Skeletal muscle cell (primary cell): ENCODE results near the gene CAMK2B.

Experiments
- DNase-seq: peaks from one replicate; pipeline ENCODE4 v3.0.0-alpha.2; 2010; ENCODE audit warnings: low read depth
- H3K4me3 ChIP-seq: 2 replicates; pipeline ENCODE4 v1.5.1; 2011; ENCODE audit warnings: low read depth, mild to moderate bottlenecking, control low read depth, low read length, moderate library complexity

Gene CAMK2B

GRCh38 chr7:44224080-44224973, 101.1 kb downstream of the CAMK2B start:
- H3K4me3 ChIP-seq: no peak overlapping the region
- DNase-seq: no peak

GRCh38 chr7:44223362-44224079, 101.9 kb downstream of the CAMK2B start:
- H3K4me3 ChIP-seq: no peak overlapping the region
- DNase-seq: no peak

- no peak for DNase-seq
- no peak overlapping the region for H3K4me3 ChIP-seq
Measured at GRCh38 chr7:44222776-44223261, 102.6 kb downstream of the CAMK2B start.

- H3K4me3 ChIP-seq: no peak overlapping the region
- no peak for DNase-seq
Measured at GRCh38 chr7:44222074-44222473, 103.3 kb downstream of the CAMK2B start.

- no peak for DNase-seq
- no peak overlapping the region for H3K4me3 ChIP-seq
Measured at GRCh38 chr7:44221231-44221791, 104.1 kb downstream of the CAMK2B start.

- DNase-seq: no peak
- H3K4me3 ChIP-seq: no peak overlapping the region
Measured at GRCh38 chr7:44220358-44221112, 104.9 kb downstream of the CAMK2B start.

- no peak for DNase-seq
- H3K4me3 ChIP-seq: no peak overlapping the region
Measured at GRCh38 chr7:44220046-44220357, 105.4 kb downstream of the CAMK2B start.

GRCh38 chr7:44219371-44220045, 105.9 kb downstream of the CAMK2B start:
- H3K4me3 ChIP-seq: no peak overlapping the region
- DNase-seq: no peak

- DNase-seq: no peak
Measured at GRCh38 chr7:44218418-44219201, 106.8 kb downstream of the CAMK2B start.

GRCh38 chr7:44217852-44218402, 107.5 kb downstream of the CAMK2B start:
- no peak overlapping the region for H3K4me3 ChIP-seq
- no peak for DNase-seq

More at GRCh38 chr7:44218418-44219201, 106.8 kb downstream of the CAMK2B start:
- H3K4me3 ChIP-seq: no peak overlapping the region

GRCh38 chr7:44217223-44217714, 108.1 kb downstream of the CAMK2B start:
- no peak overlapping the region for H3K4me3 ChIP-seq
- DNase-seq: no peak

GRCh38 chr7:44216521-44217222, 108.7 kb downstream of the CAMK2B start:
- no peak for DNase-seq
- H3K4me3 ChIP-seq: no peak overlapping the region

GRCh38 chr7:44216019-44216418, 109.4 kb downstream of the CAMK2B start:
- no peak overlapping the region for H3K4me3 ChIP-seq
- no peak for DNase-seq

GRCh38 chr7:44215531-44215930, 109.9 kb downstream of the CAMK2B start:
- no peak overlapping the region for H3K4me3 ChIP-seq
- no peak for DNase-seq

- DNase-seq: no peak
- no peak overlapping the region for H3K4me3 ChIP-seq
Measured at GRCh38 chr7:44213877-44214388, 111.5 kb downstream of the CAMK2B start.

- H3K4me3 ChIP-seq: no peak overlapping the region
- DNase-seq: no peak
Measured at GRCh38 chr7:44213206-44213876, 112.1 kb downstream of the CAMK2B start.
